WERI-Rb-1 (cell line): Measurements from ENCODE around the gene SRCIN1.
A peak's percentile ranks its signal among the peaks of the same experiment; 100 is the strongest.
"Not testable (repeated sequence)": the region's sequence is repeated elsewhere in the genome, so short reads cannot be mapped to it uniquely, and the experiment has no call there.

Source experiments
- DNase-seq: peaks from one replicate; pipeline ENCODE4 v3.0.0-alpha.2; 2020
- H3K27ac ChIP-seq: fragments of 250-450 bp; sonication (Bioruptor Pico); 2 replicates; pipeline ENCODE4 v1.5.1; 2020; ENCODE audit warnings: mild to moderate bottlenecking, moderate library complexity
- H3K27me3 ChIP-seq: fragments of 250-450 bp; sonication (Bioruptor Pico); 2 replicates; pipeline ENCODE4 v1.5.1; 2021; ENCODE audit warnings: mild to moderate bottlenecking, low read depth, moderate library complexity; ENCODE audit not compliant: insufficient read depth, severe bottlenecking
- H3K36me3 ChIP-seq: fragments of 250-450 bp; sonication (Bioruptor Pico); 2 replicates; pipeline ENCODE4 v1.5.1; 2020; ENCODE audit warnings: mild to moderate bottlenecking, moderate library complexity
- H3K4me3 ChIP-seq: 2 replicates; pipeline ENCODE4 v1.5.1; 2011; ENCODE audit warnings: low read depth, mild to moderate bottlenecking, control low read depth, low read length
- H3K9me3 ChIP-seq: fragments of 250-450 bp; sonication (Bioruptor Pico); 2 replicates; pipeline ENCODE4 v1.5.1; 2021; ENCODE audit warnings: mild to moderate bottlenecking, moderate library complexity; ENCODE audit not compliant: severe bottlenecking
- TF ChIP-seq, protein P1 (sequence below): IDR thresholded peaks from 2 replicates; pipeline ENCODE4 v1.5.1; 2011; ENCODE audit warnings: low read depth, mild to moderate bottlenecking, control low read depth, inconsistent platforms, low read length

SRCIN1 gene

DNA sequence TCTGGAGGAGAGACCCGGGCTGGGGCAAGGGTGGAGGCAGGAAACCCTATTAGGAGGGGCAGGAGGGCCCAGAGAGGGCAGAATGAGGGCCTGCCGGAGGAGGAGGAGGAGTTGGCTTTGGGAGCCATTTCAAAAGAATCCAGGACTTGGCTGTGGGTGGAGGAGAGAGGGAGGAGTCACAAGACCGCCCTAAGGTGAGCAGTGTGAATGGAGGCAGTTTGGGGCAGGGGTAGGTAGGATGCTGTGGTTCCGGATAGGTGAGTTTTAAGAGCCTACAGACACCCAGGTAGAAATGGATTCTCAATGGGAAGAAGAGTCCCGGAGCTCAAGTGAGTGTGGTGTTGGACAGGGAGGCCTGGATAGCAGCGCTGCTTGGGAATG lies 97.2 kb downstream of the SRCIN1 start:
- no peak for DNase-seq

DNA sequence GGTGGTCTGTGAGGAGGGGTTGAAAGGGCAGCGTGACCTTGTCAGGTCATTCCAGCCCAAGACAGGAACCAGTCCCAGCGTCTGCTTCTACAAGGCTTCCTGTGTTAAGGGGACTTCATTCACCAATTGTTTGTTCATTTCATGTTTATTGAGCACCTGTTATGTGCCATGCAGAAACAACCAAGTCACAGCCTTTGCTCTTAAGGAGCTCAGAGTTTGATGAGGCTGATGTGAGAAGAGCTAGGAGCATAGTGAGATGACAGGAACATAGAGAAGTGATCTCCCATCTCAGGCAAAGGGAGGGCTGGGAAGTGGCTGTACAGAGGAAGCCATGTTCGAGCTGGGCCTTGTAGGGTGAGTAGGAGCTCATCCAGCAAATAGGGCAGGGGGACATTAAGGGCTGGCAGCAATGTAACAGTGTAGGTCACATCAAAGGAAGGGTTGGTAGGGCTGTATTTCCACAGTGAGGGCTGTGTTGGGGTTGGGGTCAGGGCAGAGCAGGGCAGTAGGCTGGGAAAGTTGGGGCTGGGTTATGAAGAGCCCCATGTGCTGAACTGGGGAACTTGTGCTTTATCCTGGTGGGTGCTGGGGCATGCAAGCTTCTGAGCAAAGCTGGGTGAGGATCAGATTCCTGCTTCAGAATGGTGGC lies 97.7 kb downstream of the SRCIN1 start:
- Histone ChIP-seq H3K4me3 (no peak overlapping the region), H3K36me3 (no peaks in the 10 kb centered on the region), H3K27ac (peak overlapping the region; percentile 58), H3K27me3 (no peaks in the 10 kb centered on the region), H3K9me3 (no peaks in the 10 kb centered on the region)
- DNase-seq: no peak
- TF ChIP-seq, protein P1, sequence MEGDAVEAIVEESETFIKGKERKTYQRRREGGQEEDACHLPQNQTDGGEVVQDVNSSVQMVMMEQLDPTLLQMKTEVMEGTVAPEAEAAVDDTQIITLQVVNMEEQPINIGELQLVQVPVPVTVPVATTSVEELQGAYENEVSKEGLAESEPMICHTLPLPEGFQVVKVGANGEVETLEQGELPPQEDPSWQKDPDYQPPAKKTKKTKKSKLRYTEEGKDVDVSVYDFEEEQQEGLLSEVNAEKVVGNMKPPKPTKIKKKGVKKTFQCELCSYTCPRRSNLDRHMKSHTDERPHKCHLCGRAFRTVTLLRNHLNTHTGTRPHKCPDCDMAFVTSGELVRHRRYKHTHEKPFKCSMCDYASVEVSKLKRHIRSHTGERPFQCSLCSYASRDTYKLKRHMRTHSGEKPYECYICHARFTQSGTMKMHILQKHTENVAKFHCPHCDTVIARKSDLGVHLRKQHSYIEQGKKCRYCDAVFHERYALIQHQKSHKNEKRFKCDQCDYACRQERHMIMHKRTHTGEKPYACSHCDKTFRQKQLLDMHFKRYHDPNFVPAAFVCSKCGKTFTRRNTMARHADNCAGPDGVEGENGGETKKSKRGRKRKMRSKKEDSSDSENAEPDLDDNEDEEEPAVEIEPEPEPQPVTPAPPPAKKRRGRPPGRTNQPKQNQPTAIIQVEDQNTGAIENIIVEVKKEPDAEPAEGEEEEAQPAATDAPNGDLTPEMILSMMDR: no peak

More for the DNA sequence above, 97.2 kb downstream of the SRCIN1 start:
- Histone ChIP-seq H3K27me3 (no peaks in the 10 kb centered on the region), H3K36me3 (no peaks in the 10 kb centered on the region), H3K9me3 (no peaks in the 10 kb centered on the region), H3K27ac (no peak overlapping the region; the same call in 1 of the 2 replicates), H3K4me3 (no peak overlapping the region)
- TF ChIP-seq, protein P1: no peak

DNA sequence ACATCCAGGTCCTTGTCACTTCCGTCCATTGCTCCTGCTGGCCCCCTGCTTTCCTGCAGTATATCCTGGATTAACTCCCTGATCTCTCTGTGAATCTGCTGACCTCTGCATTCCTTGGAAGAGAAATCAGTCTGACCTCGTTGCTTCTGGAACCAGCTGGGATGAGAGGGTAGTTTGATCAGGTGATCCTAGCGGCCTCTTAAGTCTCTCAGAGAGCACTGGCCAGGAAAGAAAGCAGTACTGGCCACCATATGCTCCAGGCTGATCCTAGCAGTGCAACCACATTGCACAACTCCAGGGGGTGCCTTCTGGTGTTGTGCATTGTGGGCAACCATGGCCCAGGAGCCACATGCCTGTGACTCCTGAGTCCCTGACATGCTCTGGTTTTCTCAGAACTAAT lies 98.3 kb downstream of the SRCIN1 start:
- Histone ChIP-seq H3K36me3 (no peaks in the 10 kb centered on the region), H3K27me3 (no peaks in the 10 kb centered on the region), H3K9me3 (no peaks in the 10 kb centered on the region), H3K27ac (peak overlapping the region; percentile 58), H3K4me3 (no peak overlapping the region)
- TF ChIP-seq, protein P1: peak; percentile 51; the same call in 1 of the 2 replicates
- DNase-seq: peak; percentile 68

GRCh38 chr17:38504216-38504615 lies 101.5 kb downstream of the SRCIN1 start:
- H3K4me3 ChIP-seq: no peak overlapping the region
- DNase-seq: no peak
- no peaks in the 10 kb centered on the region for H3K27me3 ChIP-seq
- H3K36me3 ChIP-seq: no peaks in the 10 kb centered on the region
- TF ChIP-seq, protein P1: no peak
- no peak overlapping the region for H3K27ac ChIP-seq
- H3K9me3 ChIP-seq: no peaks in the 10 kb centered on the region

DNA sequence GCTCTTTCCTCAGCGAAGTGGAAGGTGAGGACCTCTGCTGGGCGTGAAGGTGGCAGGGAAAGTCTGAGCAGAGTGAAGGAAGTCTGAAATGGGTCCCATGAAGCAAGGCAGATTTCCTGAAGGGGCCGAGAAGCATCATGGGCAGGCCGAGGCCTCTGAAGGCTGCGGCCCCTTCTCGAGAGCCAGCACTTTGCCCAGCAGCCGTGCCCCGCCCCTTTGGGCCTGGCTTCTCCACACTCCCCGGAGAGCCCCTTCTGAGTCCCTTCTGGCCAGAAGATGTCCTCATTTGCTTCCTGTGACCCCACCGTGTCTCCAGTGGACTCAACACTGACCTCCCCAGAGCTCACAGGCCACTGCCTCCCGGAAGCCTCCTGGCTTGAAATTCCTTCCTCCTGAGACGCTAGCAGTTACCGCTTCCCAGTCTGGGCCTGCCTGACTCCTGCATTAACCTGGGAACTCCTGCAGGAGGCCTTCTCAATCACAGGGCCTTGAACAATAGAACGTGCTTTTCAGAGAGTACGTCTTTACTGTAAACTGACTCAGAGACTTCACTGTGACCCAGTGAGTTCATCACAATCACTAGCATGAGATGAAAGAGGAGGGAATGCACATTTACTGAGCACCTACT lies 102.4 kb downstream of the SRCIN1 start:
- H3K9me3 ChIP-seq, DNase-seq, H3K27ac ChIP-seq, H3K36me3 ChIP-seq, H3K27me3 ChIP-seq, H3K4me3 ChIP-seq: not testable (repeated sequence)

- not testable (repeated sequence) for DNase-seq, H3K36me3 ChIP-seq, H3K4me3 ChIP-seq, H3K9me3 ChIP-seq, H3K27ac ChIP-seq, H3K27me3 ChIP-seq
Measured at GRCh38 chr17:38501718-38502117, 104.0 kb downstream of the SRCIN1 start.

DNA sequence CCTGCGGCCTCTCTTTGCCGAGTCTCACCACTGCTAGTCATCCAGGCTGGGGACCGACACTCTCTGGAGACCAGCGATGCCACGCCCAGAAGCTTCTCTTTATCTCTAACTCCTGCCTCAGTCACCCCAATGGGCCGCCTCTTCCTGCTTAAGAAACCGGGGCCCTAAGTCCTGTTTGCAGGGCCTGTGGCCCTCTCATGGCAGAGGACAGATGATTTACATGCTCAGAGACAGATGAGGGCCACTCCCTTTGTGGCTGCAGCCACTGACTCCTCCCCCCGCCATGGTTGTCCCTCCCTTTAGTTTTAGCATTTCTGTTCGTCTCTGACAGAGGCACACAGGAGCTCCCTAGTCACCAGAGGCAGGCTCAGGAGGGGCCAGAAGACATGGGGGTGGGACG lies 106.5 kb downstream of the SRCIN1 start:
- H3K4me3 ChIP-seq, DNase-seq, H3K9me3 ChIP-seq, H3K27me3 ChIP-seq, H3K36me3 ChIP-seq, H3K27ac ChIP-seq: not testable (repeated sequence)
